H1 (cell line): ENCODE data around the gene RNF182. TPM values are rescaled to one million over a fixed set of nuclear protein-coding genes. Genes with fewer than 3 reads are reported as not detected.
"Not testable (repeated sequence)": the region's sequence is repeated elsewhere in the genome, so short reads cannot be mapped to it uniquely, and the experiment has no call there.

ENCODE experiments used
- CTCF ChIA-PET: fragments of 300-600 bp; sonication (Branson Sonifier 250); formaldehyde crosslinking; loops from one replicate; lab custom pipeline; 2021; ENCODE audit not compliant: partially characterized antibody; lab: Charles Lee
- POLR2A ChIA-PET: fragments of 300-600 bp; sonication (Branson Sonifier 250); formaldehyde crosslinking; loops from one replicate; lab custom pipeline; 2021; ENCODE audit warnings: inconsistent platforms; ENCODE audit not compliant: partially characterized antibody; lab: Charles Lee
- DNase-seq, 2 experiments: peaks; one replicate each; pipeline versions ENCODE4 v3.0.0 to v3.0.0-alpha.2; 2010 to 2022; ENCODE audit warnings: low spot score in 2 of 2, low read depth in 1 of 2, mixed read lengths in 1 of 2
- FAIRE-seq: peaks from 2 replicates; lab custom pipeline; 2011; peaks lifted over from hg19 to GRCh38; lab: Jason Lieb, UNC
- H2AFZ ChIP-seq: 2 replicates; pipeline ENCODE4 v1.8.1; 2012; ENCODE audit warnings: low read length, inconsistent platforms
- H2AK5ac ChIP-seq: 2 replicates; pipeline ENCODE4 v1.6.1; 2013; ENCODE audit warnings: low read depth, low read length
- H2BK120ac ChIP-seq: replicated peaks from 2 replicates; pipeline ENCODE3; 2013; ENCODE audit warnings: low read depth, low read length, inconsistent platforms
- H2BK12ac ChIP-seq: 2 replicates; pipeline ENCODE4 v1.6.1; 2013; ENCODE audit warnings: low read depth, low read length
- H2BK15ac ChIP-seq: 2 replicates; pipeline ENCODE4 v1.6.1; 2013; ENCODE audit warnings: low read length
- H2BK20ac ChIP-seq: 2 replicates; pipeline ENCODE4 v1.6.1; 2013; ENCODE audit warnings: low read length
- H2BK5ac ChIP-seq: 2 replicates; pipeline ENCODE4 v1.6.1; 2013; ENCODE audit warnings: low read depth, low read length
- H3K14ac ChIP-seq: 2 replicates; pipeline ENCODE4 v1.6.1; 2013; ENCODE audit warnings: inconsistent platforms; ENCODE audit not compliant: insufficient read length
- H3K18ac ChIP-seq: 2 replicates; pipeline ENCODE4 v1.6.1; 2013; ENCODE audit warnings: low read length; ENCODE audit errors: extremely low read depth
- H3K23ac ChIP-seq: 2 replicates; pipeline ENCODE4 v1.6.1; 2013; ENCODE audit warnings: inconsistent platforms; ENCODE audit not compliant: insufficient read length
- H3K23me2 ChIP-seq: 2 replicates; pipeline ENCODE4 v1.6.1; 2013; ENCODE audit warnings: low read depth, low read length
- H3K27ac ChIP-seq: 2 replicates; pipeline ENCODE4 v1.6.1; 2011; ENCODE audit warnings: low read depth, low read length, inconsistent platforms
- H3K27me3 ChIP-seq, 4 experiments: replicated peaks in 1 of 4; 1 replicate in 1 of 4; 2 replicates in 3 of 4; pipeline versions ENCODE4 v1.6.1 to v1.8.1; 2011 to 2013; ENCODE audit warnings: low read length in 3 of 4, mild to moderate bottlenecking in 3 of 4, inconsistent platforms in 2 of 4, mixed read lengths in 2 of 4, moderate library complexity in 1 of 4; ENCODE audit not compliant: control insufficient read depth in 3 of 4, insufficient read depth in 3 of 4; ENCODE audit errors: extremely low read depth in 1 of 4
- H3K36me3 ChIP-seq, 4 experiments: 2 replicates each; pipeline versions ENCODE4 v1.6.1 to v1.8.1; 2011 to 2013; ENCODE audit warnings: mild to moderate bottlenecking in 4 of 4, low read length in 3 of 4, moderate library complexity in 2 of 4, control low read depth in 1 of 4, inconsistent platforms in 1 of 4; ENCODE audit not compliant: insufficient read depth in 4 of 4, control insufficient read depth in 2 of 4
- H3K4ac ChIP-seq: replicated peaks from 2 replicates; pipeline ENCODE3; 2013; ENCODE audit warnings: low read length, low read depth, mixed read lengths, inconsistent platforms; ENCODE audit not compliant: insufficient read length
- H3K4me1 ChIP-seq, 4 experiments: replicated peaks in 1 of 4; 1 replicate in 1 of 4; 2 replicates in 3 of 4; pipeline versions ENCODE4 v1.6.1 to v1.8.1; 2011 to 2013; ENCODE audit warnings: low read length in 3 of 4, inconsistent platforms in 2 of 4, mixed read lengths in 1 of 4; ENCODE audit not compliant: insufficient read depth in 4 of 4, control insufficient read depth in 3 of 4
- H3K4me2 ChIP-seq, 2 experiments: 2 replicates each; pipeline versions ENCODE4 v1.6.1 to v1.8.1; 2011 to 2013; ENCODE audit warnings: low read depth in 2 of 2, low read length in 2 of 2, control low read depth in 1 of 2, inconsistent platforms in 1 of 2, mild to moderate bottlenecking in 1 of 2; ENCODE audit not compliant: insufficient read depth in 1 of 2
- H3K4me3 ChIP-seq, 4 experiments: fragments of 200-600, 300-600 bp in 1 of 4; sonication (generic), shearing (Covaris generic), sonication (Bioruptor Twin) in 1 of 4; 2 replicates each; pipeline versions ENCODE4 v1.5.1 to v1.8.1; 2011 to 2016; ENCODE audit warnings: low read length in 4 of 4, low read depth in 3 of 4, control low read depth in 2 of 4, inconsistent platforms in 2 of 4, mild to moderate bottlenecking in 2 of 4, mixed read lengths in 1 of 4, moderate library complexity in 1 of 4; ENCODE audit not compliant: insufficient read depth in 2 of 4; ENCODE audit errors: extremely low read depth in 1 of 4
- H3K56ac ChIP-seq: replicated peaks from 2 replicates; pipeline ENCODE3; 2013; ENCODE audit warnings: low read depth, mild to moderate bottlenecking, mixed read lengths, low read length, inconsistent platforms; ENCODE audit not compliant: insufficient read length
- H3K79me1 ChIP-seq: 2 replicates; pipeline ENCODE4 v1.6.1; 2013; ENCODE audit warnings: low read depth, low read length, control low read depth
- H3K79me2 ChIP-seq, 2 experiments: 2 replicates each; pipeline versions ENCODE4 v1.6.1 to v1.8.1; 2012 to 2013; ENCODE audit warnings: low read length in 2 of 2, mild to moderate bottlenecking in 2 of 2, inconsistent platforms in 1 of 2; ENCODE audit not compliant: insufficient read depth in 2 of 2, control insufficient read depth in 1 of 2
- H3K9ac ChIP-seq, 4 experiments: replicated peaks in 1 of 4; 1 replicate in 1 of 4; 2 replicates in 3 of 4; pipeline versions ENCODE4 v1.6.1 to v1.8.1; 2011 to 2013; ENCODE audit warnings: low read depth in 3 of 4, low read length in 3 of 4, control low read depth in 2 of 4, mild to moderate bottlenecking in 2 of 4, moderate library complexity in 2 of 4, inconsistent platforms in 1 of 4; ENCODE audit errors: extremely low read depth in 1 of 4
- H3K9me3 ChIP-seq, 2 experiments: 2 replicates each; pipeline versions ENCODE4 v1.6.1 to v1.8.1; 2012 to 2013; ENCODE audit warnings: mild to moderate bottlenecking in 2 of 2, moderate library complexity in 2 of 2, control low read depth in 1 of 2, inconsistent platforms in 1 of 2, low read depth in 1 of 2, low read length in 1 of 2, mixed read lengths in 1 of 2; ENCODE audit not compliant: insufficient read depth in 2 of 2
- H4K20me1 ChIP-seq, 2 experiments: replicated peaks in 1 of 2; 2 replicates each; pipeline versions ENCODE3 to v1.8.1; 2011 to 2013; ENCODE audit warnings: inconsistent platforms in 2 of 2, low read length in 2 of 2, mild to moderate bottlenecking in 1 of 2; ENCODE audit not compliant: insufficient read depth in 2 of 2, control insufficient read depth in 1 of 2
- H4K5ac ChIP-seq: 2 replicates; pipeline ENCODE4 v1.6.1; 2013; ENCODE audit warnings: low read length, low read depth, mixed read lengths, inconsistent platforms; ENCODE audit not compliant: insufficient read length
- H4K8ac ChIP-seq: 2 replicates; pipeline ENCODE4 v1.8.0; 2013; ENCODE audit warnings: mild to moderate bottlenecking, moderate library complexity, low read length, inconsistent platforms; ENCODE audit not compliant: insufficient read depth; ENCODE audit errors: extremely low read depth
- H4K91ac ChIP-seq: replicated peaks from 2 replicates; pipeline ENCODE3; 2013; ENCODE audit warnings: low read length, mixed read lengths, inconsistent platforms; ENCODE audit not compliant: insufficient read length
- WGBS, 2 experiments: shearing (Covaris generic) in 1 of 2; methylation state at CpG; one replicate each; pipeline versions ENCODE4 v1.1.6 to v1.1.7; 2013 to 2015; ENCODE audit warnings: low lambda C conversion rate in 2 of 2, mixed read lengths in 2 of 2, inconsistent platforms in 1 of 2, low coverage in 1 of 2, missing lambda C conversion rate in 1 of 2; ENCODE audit not compliant: insufficient replicate concordance in 2 of 2, insufficient coverage in 1 of 2, insufficient read length in 1 of 2; ENCODE audit errors: extremely low coverage in 1 of 2, missing lambda C conversion rate in 1 of 2; 5-methylcytosine and 5-hydroxymethylcytosine counted together
- polyA plus RNA-seq, 7 experiments: library from polyadenylated mRNA; depleted of rRNA in 3 of 7; stranded (reverse) in 5 of 7; unstranded in 2 of 7; fragments of >200 nt in 5 of 7; fragments of 200-250 nt in 2 of 7; gene quantifications; 1 replicate in 5 of 7; 2 replicates in 1 of 7; 4 replicates in 1 of 7; pipeline versions ENCODE4 v1.2.1 to v1.2.3, GENCODE V29; 2011 to 2013; ENCODE audit warnings: missing spikeins in 2 of 7, mixed read lengths in 2 of 7
- total RNA-seq: library from RNA; stranded (reverse); fragmentation: NEBNext Ultra II Directional; extraction: Animal tissue kit (Norgen Biotek cat#: 25700); gene quantifications from 2 replicates; pipeline ENCODE4 v1.2.1, GENCODE V29; 2021

RNF182 gene
- total and polyA plus RNA-seq, 2 of the 8 experiments (the other 6 are each of a cell fraction or from before 2014, with no cell fraction given) = 6.2 to 10.7 TPM

DNA sequence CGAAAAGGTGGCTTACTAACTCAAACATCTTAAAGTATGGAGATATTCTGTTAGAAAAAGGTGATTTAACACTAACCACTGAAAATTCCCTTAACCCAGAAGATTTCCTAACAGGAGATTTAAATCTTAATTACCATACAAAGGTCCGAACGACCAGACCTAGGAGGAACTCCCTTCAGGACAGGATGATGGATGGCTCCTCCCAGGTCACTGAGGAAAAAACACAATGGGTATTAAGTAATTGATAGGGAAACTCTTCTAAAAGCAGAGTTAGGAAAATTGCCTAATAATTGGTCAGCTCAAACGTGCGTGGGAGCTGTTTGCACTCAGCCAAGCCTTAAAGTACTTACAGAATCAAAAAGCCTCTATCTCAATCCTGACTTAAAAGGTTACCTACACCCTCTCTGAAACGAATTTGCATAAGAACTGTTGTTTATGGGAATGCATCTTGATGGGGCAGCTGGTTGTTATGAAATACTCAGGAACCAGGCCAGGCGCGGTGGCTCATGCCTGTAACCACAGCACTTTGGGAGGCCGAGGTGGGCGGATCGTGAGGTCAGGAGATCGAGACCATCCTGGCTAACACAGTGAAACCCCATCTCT lies 44.6 kb upstream of the RNF182 start:
- H3K23ac ChIP-seq, H3K79me1 ChIP-seq, H3K4me3 ChIP-seq, H2BK15ac ChIP-seq, DNase-seq, H3K18ac ChIP-seq, H2BK5ac ChIP-seq, H4K91ac ChIP-seq, H3K4ac ChIP-seq, H4K20me1 ChIP-seq, H3K23me2 ChIP-seq, H4K5ac ChIP-seq, POLR2A ChIA-PET, H2BK12ac ChIP-seq, H3K56ac ChIP-seq, H3K14ac ChIP-seq, FAIRE-seq, H2AK5ac ChIP-seq, H2AFZ ChIP-seq, H3K4me2 ChIP-seq, H2BK20ac ChIP-seq, H3K4me1 ChIP-seq, H3K79me2 ChIP-seq, H3K36me3 ChIP-seq, H4K8ac ChIP-seq, H3K27ac ChIP-seq, H3K27me3 ChIP-seq, H3K9ac ChIP-seq, H3K9me3 ChIP-seq, CTCF ChIA-PET, H2BK120ac ChIP-seq: not testable (repeated sequence)
- 79% methylated on average over 12 of the region's 12 CpGs; no CpG with 5 or more reads in 1 of the 2 experiments for WGBS, 2 experiments
